GM18861 (cell line): ENCODE measurements around the gene BAK1.

Experiments used
- ATAC-seq: cut with Tn5 transposase; IDR thresholded peaks from one replicate; pipeline ENCODE4 v1.9.1; 2021; ENCODE audit not compliant: unreplicated experiment

The BAK1 gene

GRCh38 chr6:33588894-33589293 lies 8.8 kb upstream of the BAK1 start:
- no peak for ATAC-seq

- no peak for ATAC-seq
Measured at GRCh38 chr6:33587529-33587928, 7.5 kb upstream of the BAK1 start.

DNA sequence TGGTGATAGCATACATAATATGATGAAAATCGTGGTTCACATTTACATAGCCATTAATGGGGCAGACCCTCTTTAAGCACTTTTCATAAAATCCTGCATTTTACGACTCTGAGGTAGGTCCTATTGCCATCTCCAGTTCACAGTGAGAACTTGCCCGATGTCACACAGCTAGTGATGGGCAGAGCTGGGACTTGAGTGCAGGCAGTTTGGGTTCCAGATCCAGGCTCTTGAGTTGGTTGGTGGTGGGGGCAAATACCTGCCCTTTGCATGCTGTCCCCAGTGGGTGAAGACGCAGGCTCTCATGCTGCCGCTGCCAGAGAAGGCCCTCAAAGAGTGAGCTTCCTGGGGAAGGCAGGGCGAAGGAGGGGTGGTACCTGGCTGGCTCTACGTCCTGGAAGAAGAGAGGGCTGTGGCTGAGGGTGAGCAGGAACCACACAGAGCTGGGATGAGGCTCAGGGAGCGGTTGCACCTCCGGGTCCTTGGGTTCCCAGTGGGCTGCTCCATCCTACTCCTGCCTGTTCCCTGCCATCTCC lies 6.1 kb upstream of the BAK1 start:
- ATAC-seq = no peak

- ATAC-seq = peak; percentile 35
Measured at GRCh38 chr6:33585403-33586107, 5.5 kb upstream of the BAK1 start.

- no peak for ATAC-seq
Measured at GRCh38 chr6:33584700-33585402, 4.8 kb upstream of the BAK1 start.

- no peak for ATAC-seq
Measured at GRCh38 chr6:33583591-33584155, 3.6 kb upstream of the BAK1 start.

DNA sequence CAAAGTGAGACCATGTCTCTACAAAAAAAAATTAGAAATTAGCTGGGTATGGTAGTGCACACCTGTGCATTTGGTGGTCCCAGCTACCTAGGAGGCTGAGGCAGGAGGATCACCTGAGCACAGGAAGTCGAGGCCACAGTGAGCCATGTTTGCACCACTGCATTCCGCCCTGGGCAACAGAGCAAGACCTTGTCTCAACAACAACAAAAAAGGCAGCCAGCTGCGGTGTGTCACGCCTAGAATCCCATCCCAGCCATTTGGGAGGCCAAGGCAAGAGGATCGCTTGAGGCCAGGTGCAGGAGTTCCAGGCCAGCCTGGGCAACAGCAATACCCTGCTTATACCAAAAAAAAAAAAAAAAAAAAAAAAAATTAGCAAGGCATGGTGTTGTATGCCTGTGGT lies 1.1 kb upstream of the BAK1 start:
- ATAC-seq = no peak

GRCh38 chr6:33578588-33579011 lies 1.5 kb downstream of the BAK1 start:
- ATAC-seq = no peak

DNA sequence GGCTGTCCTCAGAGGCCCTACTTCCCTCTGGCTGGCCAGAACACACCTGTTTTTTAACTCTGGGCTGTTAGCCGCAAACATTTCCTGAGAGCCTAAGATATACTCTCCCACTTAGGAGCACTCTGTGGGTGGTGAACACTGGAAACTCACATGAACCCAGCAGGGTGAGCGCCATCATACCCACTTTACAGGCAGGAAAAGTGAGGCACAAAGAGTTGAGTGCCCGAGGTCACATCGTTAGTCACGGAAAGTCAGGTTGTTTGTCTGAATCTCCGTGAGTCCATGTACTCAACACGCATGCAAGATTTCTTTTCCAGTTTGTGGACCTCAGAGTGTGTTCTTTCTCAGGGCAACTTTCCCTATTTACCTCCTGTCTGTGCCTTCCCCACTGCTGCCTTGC lies 1.9 kb downstream of the BAK1 start:
- ATAC-seq = no peak

- ATAC-seq = no peak
Measured at GRCh38 chr6:33577718-33578117, 2.4 kb downstream of the BAK1 start.

DNA sequence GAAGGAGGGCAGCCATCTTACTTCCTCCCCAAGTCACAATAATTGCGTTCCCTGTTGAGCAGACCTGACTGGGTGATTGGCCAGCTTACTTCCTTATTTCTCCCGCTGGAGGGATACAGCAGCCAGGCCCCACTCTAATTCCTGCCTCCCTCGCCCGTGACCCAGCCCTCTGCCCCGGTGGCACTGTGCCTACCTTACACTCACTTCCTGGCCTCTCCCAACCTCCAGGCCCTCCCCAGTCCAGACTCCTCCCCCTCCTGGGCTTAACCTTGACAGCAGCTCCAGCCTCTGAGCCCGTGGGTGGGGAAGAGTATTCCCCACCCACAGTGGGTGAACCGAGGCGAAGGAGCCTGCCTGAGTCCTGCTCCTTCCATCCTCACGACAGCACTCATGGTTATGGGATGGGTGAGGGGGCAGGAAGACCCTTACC lies 3.0 kb downstream of the BAK1 start:
- ATAC-seq = no peak

GRCh38 chr6:33576668-33577067 lies 3.4 kb downstream of the BAK1 start:
- ATAC-seq = no peak

- no peak for ATAC-seq
Measured at GRCh38 chr6:33575211-33575610, 4.9 kb downstream of the BAK1 start.

- no peak for ATAC-seq
Measured at GRCh38 chr6:33571637-33572316, 8.3 kb downstream of the BAK1 start.

GRCh38 chr6:33570806-33571636 lies 9.1 kb downstream of the BAK1 start:
- peak; percentile 66 for ATAC-seq

DNA sequence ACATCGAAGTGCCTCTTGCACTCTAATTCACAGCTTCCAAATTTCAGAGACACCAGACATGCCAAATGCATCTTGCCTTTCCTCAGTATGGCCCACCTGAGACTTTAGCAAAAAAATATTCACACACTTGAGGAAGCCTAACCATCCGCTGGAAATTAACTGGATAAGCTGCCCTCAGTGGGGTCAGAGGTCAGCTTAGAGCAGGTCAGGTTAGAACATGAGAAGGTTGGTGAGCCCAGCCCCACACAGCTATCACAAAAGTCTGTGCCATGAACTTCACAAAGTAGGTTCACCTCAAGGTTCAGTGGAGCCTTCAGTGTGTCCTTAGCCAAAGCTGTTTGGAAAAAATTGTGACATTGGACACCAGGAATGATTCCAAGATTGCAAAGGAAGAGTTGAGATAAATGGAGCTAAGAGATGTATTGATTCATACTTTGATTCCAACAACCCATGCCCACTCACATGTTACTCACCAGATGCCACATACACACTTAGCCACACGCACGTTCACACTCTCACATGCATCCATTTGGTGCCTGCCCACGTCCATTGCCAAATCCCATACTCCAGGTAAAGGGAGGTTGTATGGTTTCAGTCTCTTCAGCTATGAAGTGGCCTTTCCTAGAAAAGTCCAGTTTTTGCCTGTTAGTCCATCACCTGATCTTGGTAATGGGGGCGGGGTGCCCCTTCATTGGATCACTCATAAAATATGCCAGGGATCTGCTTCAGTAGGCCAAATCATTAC lies 11.1 kb downstream of the BAK1 start:
- ATAC-seq = no peak

GRCh38 chr6:33567836-33568235 lies 12.2 kb downstream of the BAK1 start:
- ATAC-seq = no peak

GRCh38 chr6:33566182-33567084 lies 13.6 kb downstream of the BAK1 start:
- no peak for ATAC-seq

GRCh38 chr6:33558801-33559200 lies 21.3 kb downstream of the BAK1 start:
- no peak for ATAC-seq
